IMR-90 (cell line): ENCODE measurements around the gene ITIH2. TPM values are rescaled to one million over a fixed set of nuclear protein-coding genes. Genes with fewer than 3 reads are reported as not detected.

Source experiments
- ATAC-seq: fragments of 200-7000 bp; cut with Tn5 transposase; 2 replicates; pipeline ENCODE4 v1.9.1; 2020; ENCODE audit warnings: low read depth, mild to moderate bottlenecking, moderate library complexity
- BruUV-seq: library from RNA; stranded (reverse); fragments of 400-500 nt; replicated peaks from 2 replicates; lab custom pipeline; 2021; lab: Mats Ljungman, UMichigan
- CTCF ChIA-PET: fragments of 300-600 bp; formaldehyde crosslinking; extraction: SDS; loops from one replicate; lab custom pipeline; 2021; ENCODE audit warnings: antibody characterized with exemption; lab: Yijun Ruan, JAX
- POLR2A ChIA-PET: fragments of 300-600 bp; sonication (Branson Sonifier 250); formaldehyde crosslinking; loops from one replicate; lab custom pipeline; 2022; ENCODE audit warnings: antibody characterized with exemption; ENCODE audit not compliant: unreplicated experiment; lab: Charles Lee
- DNase-seq: peaks from one replicate; pipeline ENCODE4 v3.0.0; 2013
- H2AFZ ChIP-seq: replicated peaks from 2 replicates; pipeline ENCODE3; 2013; ENCODE audit warnings: low read length, mild to moderate bottlenecking; ENCODE audit not compliant: poor library complexity
- H2AK5ac ChIP-seq: 2 replicates; pipeline ENCODE4 v1.6.1; 2013; ENCODE audit warnings: low read depth, low read length, inconsistent platforms
- H2AK9ac ChIP-seq: replicated peaks from 2 replicates; pipeline ENCODE3; 2013; ENCODE audit warnings: mild to moderate bottlenecking, low read depth, low read length, moderate library complexity; ENCODE audit not compliant: poor library complexity
- H2BK120ac ChIP-seq: 2 replicates; pipeline ENCODE4 v1.6.1; 2013; ENCODE audit warnings: low read depth, low read length, inconsistent platforms
- H2BK15ac ChIP-seq: 3 replicates; pipeline ENCODE4 v1.6.1; 2013; ENCODE audit warnings: low read depth, low read length, inconsistent platforms
- H2BK20ac ChIP-seq: 2 replicates; pipeline ENCODE4 v1.6.1; 2013; ENCODE audit warnings: low read depth, mild to moderate bottlenecking, inconsistent platforms, low read length, moderate library complexity
- H2BK5ac ChIP-seq: 2 replicates; pipeline ENCODE4 v1.6.1; 2013; ENCODE audit warnings: mild to moderate bottlenecking, low read depth, low read length, inconsistent platforms; ENCODE audit not compliant: poor library complexity, severe bottlenecking
- H3K14ac ChIP-seq: replicated peaks from 2 replicates; pipeline ENCODE4 v1.6.1; 2013; ENCODE audit warnings: low read depth, low read length, inconsistent platforms
- H3K18ac ChIP-seq: 2 replicates; pipeline ENCODE4 v1.6.1; 2013; ENCODE audit warnings: low read depth, low read length, control low read depth
- H3K23ac ChIP-seq: 2 replicates; pipeline ENCODE4 v1.6.1; 2013; ENCODE audit warnings: low read depth, low read length, inconsistent platforms
- H3K27ac ChIP-seq: 2 replicates; pipeline ENCODE4 v1.5.1; 2013; ENCODE audit warnings: mild to moderate bottlenecking, control low read depth, low read length; ENCODE audit not compliant: insufficient read depth
- H3K27me3 ChIP-seq: 2 replicates; pipeline ENCODE4 v1.6.1; 2013; ENCODE audit warnings: low read length; ENCODE audit not compliant: control insufficient read depth, insufficient read depth
- H3K36me3 ChIP-seq: 2 replicates; pipeline ENCODE4 v1.6.1; 2013; ENCODE audit warnings: low read length, mixed read lengths; ENCODE audit not compliant: control insufficient read depth, insufficient read depth
- H3K4ac ChIP-seq: 2 replicates; pipeline ENCODE4 v1.6.1; 2013; ENCODE audit warnings: low read depth, low read length, inconsistent platforms
- H3K4me1 ChIP-seq: 2 replicates; pipeline ENCODE4 v1.6.1; 2013; ENCODE audit warnings: low read length, mixed read lengths; ENCODE audit not compliant: control insufficient read depth, insufficient read depth
- H3K4me2 ChIP-seq: 2 replicates; pipeline ENCODE4 v1.6.1; 2013; ENCODE audit warnings: low read depth, mild to moderate bottlenecking, control low read depth, low read length, moderate library complexity
- H3K4me3 ChIP-seq: 2 replicates; pipeline ENCODE4 v1.5.1; 2013; ENCODE audit warnings: low read depth, mild to moderate bottlenecking, control low read depth, low read length, moderate library complexity; ENCODE audit not compliant: insufficient read depth
- H3K56ac ChIP-seq: 2 replicates; pipeline ENCODE4 v1.6.1; 2013; ENCODE audit warnings: low read length, inconsistent platforms; ENCODE audit not compliant: insufficient read depth; ENCODE audit errors: extremely low read depth
- H3K79me1 ChIP-seq, 2 experiments: 2 replicates each; pipeline ENCODE4 v1.6.1; 2013; ENCODE audit warnings: low read length in 2 of 2, inconsistent platforms in 1 of 2, low read depth in 1 of 2
- H3K9ac ChIP-seq: 2 replicates; pipeline ENCODE4 v1.6.1; 2013; ENCODE audit warnings: low read depth, low read length, control low read depth
- H3K9me1 ChIP-seq: 2 replicates; pipeline ENCODE4 v1.6.1; 2013; ENCODE audit warnings: low read length, inconsistent platforms; ENCODE audit not compliant: insufficient read depth
- H3K9me3 ChIP-seq: 2 replicates; pipeline ENCODE4 v1.6.1; 2013; ENCODE audit warnings: low read length; ENCODE audit not compliant: control insufficient read depth, insufficient read depth
- H4K20me1 ChIP-seq: 2 replicates; pipeline ENCODE4 v1.6.1; 2013; ENCODE audit warnings: low read length, inconsistent platforms; ENCODE audit not compliant: insufficient read depth
- H4K5ac ChIP-seq: 2 replicates; pipeline ENCODE4 v1.6.1; 2013; ENCODE audit warnings: mild to moderate bottlenecking, low read depth, low read length, control low read depth
- H4K8ac ChIP-seq, 2 experiments: 2 replicates each; pipeline ENCODE4 v1.6.1; 2013; ENCODE audit warnings: low read depth in 2 of 2, low read length in 2 of 2, control low read depth in 1 of 2, inconsistent platforms in 1 of 2
- H4K91ac ChIP-seq: 2 replicates; pipeline ENCODE4 v1.6.1; 2013; ENCODE audit warnings: low read depth, low read length, inconsistent platforms; ENCODE audit not compliant: insufficient read depth
- BHLHE40 ChIP-seq: fragments of 150-350 bp; IDR thresholded peaks from 2 replicates; pipeline ENCODE4 v1.6.1; 2016; ENCODE audit warnings: mild to moderate bottlenecking, low read depth, low read length
- CEBPB ChIP-seq: IDR thresholded peaks from 2 replicates; pipeline ENCODE4 v1.6.1; 2012; ENCODE audit warnings: low read depth, low read length, improper control_type of control experiment
- CHD1 ChIP-seq: IDR thresholded peaks from 2 replicates; pipeline ENCODE4 v1.6.1; 2012; ENCODE audit warnings: low read depth, low read length, improper control_type of control experiment
- CTCF ChIP-seq: conservative IDR thresholded peaks from 2 replicates; pipeline ENCODE4 v1.5.1; 2012; ENCODE audit warnings: mild to moderate bottlenecking, low read depth, low read length, improper control_type of control experiment
- ELK1 ChIP-seq: fragments of 150-350 bp; IDR thresholded peaks from 2 replicates; pipeline ENCODE4 v1.6.1; 2016; ENCODE audit warnings: low read depth, mild to moderate bottlenecking, low read length, moderate library complexity, borderline replicate concordance
- FOS ChIP-seq: fragments of 150-350 bp; IDR thresholded peaks from 2 replicates; pipeline ENCODE4 v1.6.1; 2016; ENCODE audit warnings: low read depth, low read length
- MAFK ChIP-seq: IDR thresholded peaks from 2 replicates; pipeline ENCODE4 v1.6.1; 2012; ENCODE audit warnings: low read depth, low read length, improper control_type of control experiment
- MAZ ChIP-seq: IDR thresholded peaks from 2 replicates; pipeline ENCODE4 v1.6.1; 2012; ENCODE audit warnings: low read depth, mild to moderate bottlenecking, low read length, improper control_type of control experiment, moderate library complexity, borderline replicate concordance
- MXI1 ChIP-seq: IDR thresholded peaks from 2 replicates; pipeline ENCODE4 v1.6.1; 2012; ENCODE audit warnings: low read depth, mild to moderate bottlenecking, low read length, moderate library complexity, borderline replicate concordance
- NFE2L2 ChIP-seq: fragments of 150-350 bp; IDR thresholded peaks from 2 replicates; pipeline ENCODE4 v1.6.1; 2016; ENCODE audit warnings: low read depth, mild to moderate bottlenecking, low read length
- POLR2A ChIP-seq: IDR thresholded peaks from 2 replicates; pipeline ENCODE4 v1.6.1; 2012; ENCODE audit warnings: mild to moderate bottlenecking, low read depth, low read length
- RAD21 ChIP-seq: IDR thresholded peaks from 2 replicates; pipeline ENCODE4 v1.6.1; 2012; ENCODE audit warnings: low read length, improper control_type of control experiment
- RCOR1 ChIP-seq: IDR thresholded peaks from 2 replicates; pipeline ENCODE4 v1.6.1; 2012; ENCODE audit warnings: mild to moderate bottlenecking, low read length, improper control_type of control experiment; ENCODE audit not compliant: insufficient replicate concordance
- RFX5 ChIP-seq: IDR thresholded peaks from 2 replicates; pipeline ENCODE4 v1.8.0; 2012; ENCODE audit warnings: low read depth, mild to moderate bottlenecking, low read length, moderate library complexity
- SMC3 ChIP-seq: fragments of 150-350 bp; IDR thresholded peaks from 2 replicates; pipeline ENCODE4 v1.6.1; 2016; ENCODE audit warnings: low read depth, mild to moderate bottlenecking, antibody characterized with exemption, low read length, moderate library complexity
- USF2 ChIP-seq: fragments of 150-350 bp; IDR thresholded peaks from 2 replicates; pipeline ENCODE4 v1.6.1; 2017; ENCODE audit warnings: mild to moderate bottlenecking, antibody characterized with exemption, low read length, low read depth
- WGBS, 2 experiments: methylation state at CpG; one replicate each; pipeline versions ENCODE4 v1.1.5 to v1.1.7; 2013; ENCODE audit warnings: missing lambda C conversion rate in 2 of 2; ENCODE audit not compliant: insufficient read length in 1 of 2; ENCODE audit errors: extremely low coverage in 2 of 2; 5-methylcytosine and 5-hydroxymethylcytosine counted together
- dilution Hi-C: fragments of 300-500 bp; cut with HindIII; formaldehyde crosslinking; loops from one replicate; pipeline ENCODE4 v1.14.3; 2018; ENCODE audit warnings: low sequenced_read_pairs; ENCODE audit not compliant: unreplicated experiment
- in situ Hi-C: fragments of 300-500 bp; cut with MboI; formaldehyde crosslinking; loops from 3 replicates; pipeline ENCODE4 v1.14.3; 2019; ENCODE audit warnings: low sequenced_read_pairs, inconsistent platforms, mixed read lengths
- intact Hi-C: fragments of 100-400 bp; cut with micrococcal nuclease; formaldehyde crosslinking; loops from 2 replicates; pipeline ENCODE4 v1.10.0; 2022
- polyA plus RNA-seq, 3 experiments: library from polyadenylated mRNA; depleted of rRNA; stranded (reverse); fragments of >200 nt; gene quantifications; 2 replicates each; pipeline ENCODE4 v1.2.3, GENCODE V29; 2012; ENCODE audit warnings: low replicate concordance in 1 of 3
- total RNA-seq: library from RNA; depleted of rRNA; stranded (reverse); fragments of >200 nt; gene quantifications from 2 replicates; pipeline ENCODE4 v1.2.3, GENCODE V29; 2012

The ITIH2 gene
- total and polyA plus RNA-seq, 2 of the 4 experiments (the other 2 are of a cell fraction) = not detected

GRCh38 chr10:7701158-7701742 lies 1.9 kb upstream of the ITIH2 start:
- intact Hi-C loops (no loop called here), dilution Hi-C loops (no loop called here)

More at GRCh38 chr10:7701158-7701742, 1.9 kb upstream of the ITIH2 start:
- no peak overlapping the region for H2BK5ac ChIP-seq
- H3K79me1 ChIP-seq = no peaks in the 10 kb centered on the region
- no peak overlapping the region for H3K4ac ChIP-seq
- H3K36me3 ChIP-seq = no peaks in the 10 kb centered on the region
- no peak overlapping the region for H2AK5ac ChIP-seq
- H4K20me1 ChIP-seq = no peaks in the 10 kb centered on the region
- no peaks in the 10 kb centered on the region for H3K9me3 ChIP-seq
- H3K4me1 ChIP-seq = no peaks in the 10 kb centered on the region
- no peak overlapping the region for H3K27ac ChIP-seq
- H4K8ac ChIP-seq = no peak overlapping the region
- DNase-seq (no peak), ATAC-seq (no peak)
- CTCF ChIA-PET = interaction anchor here (0.8 kb wide), 1 partner anchor 176 kb away, joined by 4 read pairs; no protein-coding TSS in a partner anchor
- no CpG with 5 or more reads among the region's 8 CpGs for WGBS, 2 experiments
- H3K14ac ChIP-seq = no peak overlapping the region
- no peak overlapping the region for H3K56ac ChIP-seq
- H3K23ac ChIP-seq = no peak overlapping the region
- no peak overlapping the region for H3K4me2 ChIP-seq
- in situ Hi-C loops = no loop called here
- H3K18ac ChIP-seq = no peak overlapping the region
- no TSS peak for BruUV-seq
- no peak overlapping the region for H3K4me3 ChIP-seq
- H3K9ac ChIP-seq = no peak overlapping the region
- H2AFZ ChIP-seq = no peak overlapping the region
- no peak overlapping the region for H2BK20ac ChIP-seq
- no peak overlapping the region for H4K91ac ChIP-seq
- TF ChIP-seq POLR2A = no peak
- no peak for TF ChIP-seq SMC3
- TF ChIP-seq BHLHE40 = no peak
- no peak for TF ChIP-seq MAFK
- no peak for TF ChIP-seq USF2
- no peak for TF ChIP-seq ELK1
- TF ChIP-seq CHD1 = no peak
- TF ChIP-seq CEBPB = no peak
- TF ChIP-seq RAD21 = no peak
- no peak for TF ChIP-seq MXI1
- no peak for TF ChIP-seq CTCF
- no peak for TF ChIP-seq RCOR1
- TF ChIP-seq FOS = no peak
- no peak for TF ChIP-seq NFE2L2
- no peak for TF ChIP-seq RFX5
- no peak for TF ChIP-seq MAZ
- no peak overlapping the region for H2AK9ac ChIP-seq
- POLR2A ChIA-PET = no interaction called here
- H3K27me3 ChIP-seq = no peaks in the 10 kb centered on the region; the same call in 1 of the 2 replicates
- no peaks in the 10 kb centered on the region for H3K9me1 ChIP-seq
- no peak overlapping the region for H2BK120ac ChIP-seq
- H2BK15ac ChIP-seq = no peak overlapping the region
- no peak overlapping the region for H4K5ac ChIP-seq
